Natural killer cell (primary cell): ENCODE measurements around the gene PDCD7. TPM values are rescaled to one million over a fixed set of nuclear protein-coding genes. Genes with fewer than 3 reads are reported as not detected.

Source experiments
- ATAC-seq, 3 donors: fragments of 150-1000 bp in 2 of 3; fragments of 200-7000 bp in 1 of 3; cut with Tn5 transposase; 1 replicate in 1 of 3; 2 replicates in 2 of 3; pipeline ENCODE4 v1.10.0; 2021; ENCODE audit warnings: mild to moderate bottlenecking in 2 of 3, moderate library complexity in 2 of 3
- DNase-seq, 2 donors: peaks; one replicate each; pipeline versions ENCODE4 v3.0.0 to v3.0.0-alpha.2; 2013 to 2021; ENCODE audit warnings: mixed read lengths in 1 of 2
- H3K27ac ChIP-seq: one replicate; pipeline ENCODE4 v1.5.1; 2013; ENCODE audit warnings: mild to moderate bottlenecking, low read length
- H3K27me3 ChIP-seq: one replicate; pipeline ENCODE4 v1.6.1; 2013; ENCODE audit warnings: low read length; ENCODE audit not compliant: control insufficient read depth, insufficient read depth
- H3K36me3 ChIP-seq: one replicate; pipeline ENCODE4 v1.6.1; 2013; ENCODE audit warnings: low read length; ENCODE audit not compliant: control insufficient read depth, insufficient read depth
- H3K4me1 ChIP-seq: one replicate; pipeline ENCODE4 v1.6.1; 2013; ENCODE audit warnings: low read length; ENCODE audit not compliant: control insufficient read depth, insufficient read depth
- H3K4me3 ChIP-seq: one replicate; pipeline ENCODE4 v1.5.1; 2013; ENCODE audit warnings: low read length
- H3K9me3 ChIP-seq: one replicate; pipeline ENCODE4 v1.6.1; 2013; ENCODE audit warnings: low read length; ENCODE audit not compliant: control insufficient read depth, insufficient read depth
- H3K27ac Mint-ChIP-seq, 2 donors: one replicate each; pipeline ENCODE4 v1.8.0; 2022; ENCODE audit warnings: mild to moderate bottlenecking in 2 of 2, mixed read lengths in 2 of 2, moderate library complexity in 1 of 2
- H3K27me3 Mint-ChIP-seq, 2 donors: one replicate each; pipeline ENCODE4 v1.8.0; 2022; ENCODE audit warnings: low read depth in 2 of 2, mixed read lengths in 2 of 2
- H3K36me3 Mint-ChIP-seq: one replicate; pipeline ENCODE4 v1.8.0; 2022; ENCODE audit warnings: mixed read lengths
- H3K4me1 Mint-ChIP-seq, 2 donors: one replicate each; pipeline ENCODE4 v1.8.0; 2022; ENCODE audit warnings: mixed read lengths in 2 of 2
- H3K4me3 Mint-ChIP-seq: one replicate; pipeline ENCODE4 v1.8.0; 2022; ENCODE audit warnings: mild to moderate bottlenecking, moderate library complexity, mixed read lengths
- H3K9me3 Mint-ChIP-seq, 2 donors: one replicate each; pipeline ENCODE4 v1.8.0; 2022; ENCODE audit warnings: mixed read lengths in 2 of 2
- CTCF ChIP-seq: fragments of 200-600 bp; IDR thresholded peaks from one replicate; pipeline ENCODE4 v1.8.0; 2022; ENCODE audit warnings: antibody characterized with exemption
- WGBS: methylation state at CpG from one replicate; pipeline ENCODE4 v1.1.7; 2013; ENCODE audit warnings: missing lambda C conversion rate; ENCODE audit not compliant: insufficient coverage; 5-methylcytosine and 5-hydroxymethylcytosine counted together
- intact Hi-C: fragments of 100-400 bp; cut with micrococcal nuclease; formaldehyde crosslinking; loops from one replicate; pipeline ENCODE4 v1.14.2; 2022
- total RNA-seq, 4 donors: library from RNA; stranded (reverse); fragments of 120-200 nt in 1 of 4; gene quantifications; one replicate each; pipeline versions ENCODE4 v1.2.3 to v1.2.4, GENCODE V29; 2013 to 2022

The PDCD7 gene
- total RNA-seq, 3 donors from 2014 or later (not counting 1 experiment from before 2014, with no cell fraction given) = 19.1 to 33.9 (median 26.7) TPM

GRCh38 chr15:65099336-65099735 is 34.3 kb downstream of the PDCD7 start:
- no peak for TF ChIP-seq CTCF
- H3K27me3 ChIP-seq = no peaks in the 10 kb centered on the region
- intact Hi-C loops = no loop called here
- Mint-ChIP-seq H3K36me3 (no peaks in the 10 kb centered on the region), H3K27me3 (no peaks in the 10 kb centered on the region), H3K4me3 (no peak overlapping the region), H3K4me1 (peaks cover 9 to 22% of the 10 kb centered on the region in 2 donors), H3K9me3 (no peaks in the 10 kb centered on the region), H3K27ac (no peak overlapping the region)
- H3K36me3 ChIP-seq = peaks cover 23% of the 10 kb centered on the region
- ATAC-seq (no peak), DNase-seq (no peak)
- no peak overlapping the region for H3K4me3 ChIP-seq
- H3K9me3 ChIP-seq = no peaks in the 10 kb centered on the region
- H3K27ac ChIP-seq = no peak overlapping the region
- 97% methylated on average over 5 of the region's 5 CpGs for WGBS
- H3K4me1 ChIP-seq = peaks cover 4% of the 10 kb centered on the region

DNA sequence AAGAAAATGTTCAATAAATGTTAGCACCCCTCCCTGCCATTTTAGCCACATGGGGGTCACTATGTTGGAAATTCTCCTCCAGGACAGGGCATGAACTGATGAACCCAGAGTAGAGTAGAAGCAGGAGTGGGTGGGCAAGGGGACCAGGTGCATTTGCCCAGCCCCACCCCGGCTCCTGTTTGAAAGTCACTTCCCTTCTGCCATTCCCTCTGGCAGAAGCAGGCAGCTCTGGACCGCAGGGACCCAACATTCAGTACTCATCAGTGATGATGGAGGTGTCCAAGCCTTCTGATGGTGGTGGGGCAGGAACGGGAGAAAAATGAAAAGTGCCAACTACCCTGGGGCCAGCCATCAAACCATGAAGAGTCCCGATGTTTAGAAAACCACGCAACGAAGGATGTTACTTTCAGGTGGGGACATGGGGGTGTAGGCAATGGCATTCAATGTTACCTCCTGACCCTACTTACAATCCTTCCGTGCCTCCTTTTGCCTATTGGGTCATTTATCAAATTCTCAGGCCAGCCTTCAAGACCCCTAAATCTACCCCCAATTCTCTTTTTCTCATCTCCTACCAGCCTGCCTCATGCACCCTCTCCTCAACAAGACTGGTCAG is 35.9 kb downstream of the PDCD7 start:
- H3K36me3 ChIP-seq = peaks cover 23% of the 10 kb centered on the region
- Mint-ChIP-seq H3K4me1 (peaks cover 9 to 18% of the 10 kb centered on the region in 2 donors), H3K9me3 (no peaks in the 10 kb centered on the region), H3K27ac (peak overlapping the region in 1 of 2 donors; percentile 19), H3K27me3 (no peaks in the 10 kb centered on the region), H3K4me3 (no peak overlapping the region), H3K36me3 (no peaks in the 10 kb centered on the region)
- H3K9me3 ChIP-seq = no peaks in the 10 kb centered on the region
- DNase-seq (no peak), ATAC-seq (no peak)
- H3K27ac ChIP-seq = no peak overlapping the region
- H3K4me1 ChIP-seq = peaks cover 4% of the 10 kb centered on the region
- intact Hi-C loops = no loop called here
- no peak for TF ChIP-seq CTCF
- 91% methylated on average over 7 of the region's 7 CpGs for WGBS
- H3K27me3 ChIP-seq = no peaks in the 10 kb centered on the region
- no peak overlapping the region for H3K4me3 ChIP-seq

GRCh38 chr15:65096481-65097385 is 36.9 kb downstream of the PDCD7 start:
- Mint-ChIP-seq H3K36me3 (no peaks in the 10 kb centered on the region), H3K4me3 (no peak overlapping the region), H3K4me1 (peaks cover 7 to 16% of the 10 kb centered on the region in 2 donors), H3K27ac (no peak overlapping the region), H3K27me3 (no peaks in the 10 kb centered on the region), H3K9me3 (no peaks in the 10 kb centered on the region)
- Histone ChIP-seq H3K9me3 (no peaks in the 10 kb centered on the region), H3K36me3 (peaks cover 20% of the 10 kb centered on the region), H3K27me3 (no peaks in the 10 kb centered on the region), H3K4me3 (no peak overlapping the region), H3K27ac (no peak overlapping the region), H3K4me1 (peaks cover 3% of the 10 kb centered on the region)
- intact Hi-C loops = no loop called here
- ATAC-seq = no peak
- WGBS = 94% methylated on average over 6 of the region's 6 CpGs
- TF ChIP-seq CTCF = no peak
- no peak for DNase-seq
